ACC112 (cell line): ENCODE measurements around the gene PRPF40B.
"Not testable (repeated sequence)": the region's sequence is repeated elsewhere in the genome, so short reads cannot be mapped to it uniquely, and the experiment has no call there.

ENCODE experiments used
- H2AFZ ChIP-seq: fragments of 200-600 bp; sonication (generic); one replicate; pipeline ENCODE4 v1.6.0; 2017; ENCODE audit warnings: antibody characterized with exemption, low read length; ENCODE audit not compliant: unreplicated experiment
- H3K27ac ChIP-seq: fragments of 200-600 bp; sonication (generic); 2 replicates; pipeline ENCODE4 v1.5.1; 2014; ENCODE audit warnings: low read depth, mild to moderate bottlenecking, antibody characterized with exemption, low read length, moderate library complexity
- H3K27me3 ChIP-seq: fragments of 200-600 bp; sonication (generic); 2 replicates; pipeline ENCODE4 v1.6.1; 2014; ENCODE audit warnings: mild to moderate bottlenecking, antibody characterized with exemption, low read length, moderate library complexity, mixed read lengths; ENCODE audit not compliant: insufficient read depth
- H3K36me3 ChIP-seq: fragments of 200-600 bp; sonication (generic); 2 replicates; pipeline ENCODE4 v1.6.1; 2016; ENCODE audit warnings: mild to moderate bottlenecking, antibody characterized with exemption, low read length, moderate library complexity, mixed read lengths; ENCODE audit not compliant: insufficient read depth
- H3K4me1 ChIP-seq: fragments of 200-600 bp; sonication (generic); one replicate; pipeline ENCODE4 v1.6.1; 2016; ENCODE audit warnings: low read length, mixed read lengths; ENCODE audit not compliant: insufficient read depth, unreplicated experiment, control insufficient read depth
- H3K4me3 ChIP-seq: fragments of 200-600 bp; sonication (generic); 2 replicates; pipeline ENCODE4 v1.5.1; 2014; ENCODE audit warnings: mild to moderate bottlenecking, low read depth, low read length
- H3K79me2 ChIP-seq: fragments of 200-600 bp; sonication (generic); one replicate; pipeline ENCODE4 v1.6.0; 2016; ENCODE audit warnings: low read length; ENCODE audit not compliant: control insufficient read depth, unreplicated experiment, insufficient read depth

Gene PRPF40B

GRCh38 chr12:49587174-49587908, 36.0 kb upstream of the PRPF40B start:
- no peak overlapping the region for H2AFZ ChIP-seq
- peaks cover 9% of the 10 kb centered on the region for H3K36me3 ChIP-seq
- no peak overlapping the region for H3K27ac ChIP-seq

DNA sequence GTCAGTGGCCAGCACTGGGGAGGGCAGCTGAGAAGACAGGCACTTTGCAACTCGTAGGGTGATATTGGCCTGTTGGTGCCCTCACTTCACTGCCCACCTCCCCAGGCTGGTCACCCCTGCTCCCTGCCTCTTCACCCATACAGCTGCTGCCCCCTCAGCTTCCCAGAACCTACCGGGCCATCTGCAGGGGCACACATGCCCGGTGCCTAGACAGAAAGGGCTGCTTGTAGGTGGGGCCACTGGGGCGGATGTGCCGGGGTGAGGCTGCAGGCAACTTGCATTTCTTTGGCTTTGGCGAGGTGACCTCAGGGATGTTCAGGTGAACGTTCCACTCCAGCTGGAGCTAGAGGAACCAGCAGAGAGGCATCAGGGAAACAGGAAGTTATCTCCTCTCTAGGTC, 35.1 kb upstream of the PRPF40B start:
- Histone ChIP-seq H3K79me2 (no peaks in the 10 kb centered on the region), H3K27me3 (no peaks in the 10 kb centered on the region)

More at GRCh38 chr12:49587174-49587908, 36.0 kb upstream of the PRPF40B start:
- Histone ChIP-seq H3K79me2 (no peaks in the 10 kb centered on the region), H3K4me1 (peaks cover 11% of the 10 kb centered on the region), H3K27me3 (no peaks in the 10 kb centered on the region), H3K4me3 (no peak overlapping the region)

DNA sequence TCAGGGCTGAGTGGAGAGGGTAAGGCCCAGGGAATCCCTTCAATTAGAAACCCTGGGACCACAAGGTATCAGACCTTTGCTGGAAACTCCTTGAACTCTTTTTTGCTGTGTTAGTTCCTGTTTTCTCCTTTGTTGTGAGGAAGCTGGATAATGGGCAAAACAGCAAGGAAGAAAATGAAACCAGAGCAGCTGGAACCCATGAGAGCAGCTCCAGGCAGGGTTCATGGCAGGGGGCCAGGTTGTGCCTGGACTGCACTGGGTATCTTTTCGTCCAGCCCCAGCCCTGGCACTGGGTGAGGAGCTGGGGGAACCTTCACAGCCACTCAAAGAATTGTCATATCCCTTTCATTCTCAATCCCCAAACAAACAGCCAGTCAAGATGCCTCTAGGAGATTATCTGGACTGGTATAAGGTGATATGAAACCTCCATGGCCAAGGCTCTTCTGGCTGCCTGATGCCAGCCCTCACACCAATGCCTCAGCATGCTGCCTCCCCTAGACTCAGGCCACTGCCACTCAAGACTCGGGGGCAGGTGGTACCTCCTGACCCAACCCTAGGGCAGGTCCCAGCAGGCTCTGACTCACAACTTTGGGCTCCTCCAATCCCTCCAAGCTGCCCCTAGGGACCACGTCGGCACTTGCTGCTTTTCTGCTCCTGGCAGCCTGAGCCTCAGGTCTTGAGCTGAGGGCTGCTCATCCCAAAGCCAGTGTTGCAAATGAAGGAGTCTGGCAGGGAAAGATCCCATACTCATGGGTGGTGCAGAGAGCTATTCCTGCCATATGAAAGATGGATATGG, 34.4 kb upstream of the PRPF40B start:
- Histone ChIP-seq H3K79me2 (no peaks in the 10 kb centered on the region), H3K27ac (no peak overlapping the region), H3K36me3 (peaks cover 9% of the 10 kb centered on the region), H3K4me1 (peaks cover 11% of the 10 kb centered on the region), H3K27me3 (no peaks in the 10 kb centered on the region), H3K4me3 (no peak overlapping the region), H2AFZ (no peak overlapping the region)

More for the DNA sequence above, 35.1 kb upstream of the PRPF40B start:
- no peak overlapping the region for H3K4me3 ChIP-seq
- H3K4me1 ChIP-seq: peaks cover 11% of the 10 kb centered on the region
- no peak overlapping the region for H3K27ac ChIP-seq
- H3K36me3 ChIP-seq: peaks cover 9% of the 10 kb centered on the region
- H2AFZ ChIP-seq: no peak overlapping the region

DNA sequence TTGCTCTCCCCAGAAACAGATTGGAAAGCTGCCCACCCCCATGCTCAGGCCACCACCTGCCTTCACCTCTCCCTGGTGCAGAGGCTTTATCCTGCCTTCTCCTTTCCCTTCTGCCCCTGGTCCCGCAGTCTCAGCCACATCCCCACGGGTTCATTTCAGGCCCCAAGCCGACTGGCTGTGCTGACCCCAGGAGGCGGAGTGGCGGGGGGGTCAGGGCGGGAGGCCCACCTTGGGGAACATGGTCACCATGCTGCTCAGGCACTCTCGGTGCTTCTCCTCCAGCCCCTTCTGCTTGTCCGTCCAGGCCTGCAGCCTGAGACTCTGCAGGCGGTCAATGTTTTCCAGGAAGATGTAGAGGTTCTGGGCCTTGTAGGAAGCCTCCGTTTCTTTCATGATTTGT, 24.8 kb upstream of the PRPF40B start:
- Histone ChIP-seq H3K4me1 (no peaks in the 10 kb centered on the region), H3K4me3 (no peak overlapping the region), H2AFZ (no peak overlapping the region), H3K27ac (no peak overlapping the region), H3K27me3 (no peaks in the 10 kb centered on the region), H3K36me3 (0 out of 2 replicates have a peak, but pooled peaks cover 6% of the 10 kb centered on the region), H3K79me2 (no peaks in the 10 kb centered on the region)

- no peaks in the 10 kb centered on the region for H3K27me3 ChIP-seq
- H3K36me3 ChIP-seq: 0 out of 2 replicates have a peak, but pooled peaks cover 6% of the 10 kb centered on the region
- H2AFZ ChIP-seq: no peak overlapping the region
- H3K27ac ChIP-seq: no peak overlapping the region
- H3K79me2 ChIP-seq: no peaks in the 10 kb centered on the region
- H3K4me3 ChIP-seq: no peak overlapping the region
- H3K4me1 ChIP-seq: no peaks in the 10 kb centered on the region
Observed at GRCh38 chr12:49599961-49600360, 23.4 kb upstream of the PRPF40B start.

DNA sequence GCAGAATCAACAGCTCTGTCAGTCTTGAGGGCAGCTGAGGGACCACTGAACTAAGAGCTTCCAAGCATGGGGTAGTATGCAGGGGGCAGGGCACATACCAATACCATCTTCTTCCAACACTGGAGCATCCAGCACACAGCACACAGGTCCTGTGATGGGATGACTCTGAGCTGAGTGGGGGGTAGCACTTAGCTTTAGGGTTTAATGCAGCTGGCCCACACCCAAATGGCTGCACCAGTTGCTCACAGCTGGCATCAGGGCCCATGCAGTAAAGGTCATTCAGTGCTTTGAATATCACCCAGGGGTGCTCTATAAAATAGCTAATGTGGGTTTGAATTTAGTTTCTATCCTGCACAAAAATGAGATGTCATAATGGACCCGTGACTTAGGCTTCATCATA, 19.6 kb upstream of the PRPF40B start:
- no peak overlapping the region for H2AFZ ChIP-seq
- H3K27ac ChIP-seq: no peak overlapping the region
- no peak overlapping the region for H3K4me3 ChIP-seq
- H3K4me1 ChIP-seq: no peaks in the 10 kb centered on the region
- H3K79me2 ChIP-seq: no peaks in the 10 kb centered on the region
- H3K36me3 ChIP-seq: no peaks in the 10 kb centered on the region
- H3K27me3 ChIP-seq: no peaks in the 10 kb centered on the region

DNA sequence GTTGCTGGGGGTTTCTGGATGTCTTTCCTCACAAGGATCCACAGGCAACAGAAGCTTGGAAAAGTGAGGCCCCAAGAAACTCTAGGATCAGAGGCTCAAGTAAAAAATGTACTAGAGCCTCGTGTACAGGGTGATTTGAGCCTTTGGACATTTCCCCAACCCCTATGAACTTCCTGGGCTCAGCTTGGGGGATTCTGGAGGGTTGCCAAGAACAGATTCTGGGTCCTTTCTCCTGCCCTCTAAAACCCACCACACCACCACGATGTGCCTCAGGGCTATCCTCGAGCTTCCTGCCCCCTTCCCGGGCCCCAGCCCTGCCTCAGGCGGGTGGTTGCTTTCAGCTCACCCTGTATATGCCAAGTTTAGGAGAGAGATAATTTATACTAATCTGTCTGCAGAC, 18.5 kb upstream of the PRPF40B start:
- Histone ChIP-seq H3K79me2 (no peaks in the 10 kb centered on the region), H2AFZ (no peak overlapping the region), H3K36me3 (no peaks in the 10 kb centered on the region), H3K4me3 (no peak overlapping the region), H3K4me1 (no peaks in the 10 kb centered on the region), H3K27me3 (no peaks in the 10 kb centered on the region), H3K27ac (no peak overlapping the region)

DNA sequence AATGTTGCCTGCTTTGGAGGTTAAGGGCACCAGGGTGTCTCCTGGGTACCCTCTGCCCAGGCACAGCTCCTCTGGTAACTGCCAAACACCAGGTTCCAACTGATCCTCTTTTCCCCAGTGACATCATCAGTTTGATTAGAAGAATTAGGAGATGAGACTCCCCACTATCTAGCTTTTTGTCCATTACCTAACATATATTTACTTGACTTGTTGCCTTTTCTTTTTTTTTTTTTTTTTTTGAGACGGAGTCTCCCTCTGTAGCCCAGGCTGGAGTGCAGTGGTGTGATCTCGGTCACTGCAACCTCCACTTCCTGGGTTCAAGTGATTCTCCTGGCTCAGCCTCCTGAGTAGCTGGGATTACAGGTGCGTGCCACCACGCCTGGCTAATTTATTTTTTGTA, 17.8 kb upstream of the PRPF40B start, which contains the start of gene FAM186B:
Gene FAM186B (minus strand): TSS at position 101 of the 400 bp plus-strand sequence. CDS start 162 bp downstream, outside the sequence.
- H3K27me3 ChIP-seq, H3K36me3 ChIP-seq, H2AFZ ChIP-seq, H3K79me2 ChIP-seq, H3K4me1 ChIP-seq, H3K4me3 ChIP-seq, H3K27ac ChIP-seq: not testable (repeated sequence)

- no peaks in the 10 kb centered on the region for H3K27me3 ChIP-seq
- no peaks in the 10 kb centered on the region for H3K79me2 ChIP-seq
- no peak overlapping the region for H2AFZ ChIP-seq
- H3K4me3 ChIP-seq: no peak overlapping the region
- H3K4me1 ChIP-seq: no peaks in the 10 kb centered on the region
- H3K36me3 ChIP-seq: no peaks in the 10 kb centered on the region
- H3K27ac ChIP-seq: no peak overlapping the region
Observed at GRCh38 chr12:49609059-49609874, 14.1 kb upstream of the PRPF40B start.

- Histone ChIP-seq H3K27me3 (no peaks in the 10 kb centered on the region), H2AFZ (no peak overlapping the region), H3K4me1 (no peaks in the 10 kb centered on the region), H3K36me3 (no peaks in the 10 kb centered on the region), H3K4me3 (no peak overlapping the region), H3K79me2 (no peaks in the 10 kb centered on the region), H3K27ac (no peak overlapping the region)
Observed at GRCh38 chr12:49609875-49610154, 13.5 kb upstream of the PRPF40B start.
